IMR-90 (cell line): ENCODE measurements around the gene SERPINB8. TPM values are rescaled to one million over a fixed set of nuclear protein-coding genes. Genes with fewer than 3 reads are reported as not detected.

Experiments used
- ATAC-seq: fragments of 200-7000 bp; cut with Tn5 transposase; 2 replicates; pipeline ENCODE4 v1.9.1; 2020; ENCODE audit warnings: low read depth, mild to moderate bottlenecking, moderate library complexity
- BruUV-seq: library from RNA; stranded (reverse); fragments of 400-500 nt; replicated peaks from 2 replicates; lab custom pipeline; 2021; lab: Mats Ljungman, UMichigan
- CTCF ChIA-PET: fragments of 300-600 bp; formaldehyde crosslinking; extraction: SDS; loops from one replicate; lab custom pipeline; 2021; ENCODE audit warnings: antibody characterized with exemption; lab: Yijun Ruan, JAX
- POLR2A ChIA-PET: fragments of 300-600 bp; sonication (Branson Sonifier 250); formaldehyde crosslinking; loops from one replicate; lab custom pipeline; 2022; ENCODE audit warnings: antibody characterized with exemption; ENCODE audit not compliant: unreplicated experiment; lab: Charles Lee
- DNase-seq: peaks from one replicate; pipeline ENCODE4 v3.0.0; 2013
- H2AFZ ChIP-seq: replicated peaks from 2 replicates; pipeline ENCODE3; 2013; ENCODE audit warnings: low read length, mild to moderate bottlenecking; ENCODE audit not compliant: poor library complexity
- H2AK5ac ChIP-seq: 2 replicates; pipeline ENCODE4 v1.6.1; 2013; ENCODE audit warnings: low read depth, low read length, inconsistent platforms
- H2AK9ac ChIP-seq: replicated peaks from 2 replicates; pipeline ENCODE3; 2013; ENCODE audit warnings: mild to moderate bottlenecking, low read depth, low read length, moderate library complexity; ENCODE audit not compliant: poor library complexity
- H2BK120ac ChIP-seq: 2 replicates; pipeline ENCODE4 v1.6.1; 2013; ENCODE audit warnings: low read depth, low read length, inconsistent platforms
- H2BK15ac ChIP-seq: 3 replicates; pipeline ENCODE4 v1.6.1; 2013; ENCODE audit warnings: low read depth, low read length, inconsistent platforms
- H2BK20ac ChIP-seq: 2 replicates; pipeline ENCODE4 v1.6.1; 2013; ENCODE audit warnings: low read depth, mild to moderate bottlenecking, inconsistent platforms, low read length, moderate library complexity
- H2BK5ac ChIP-seq: 2 replicates; pipeline ENCODE4 v1.6.1; 2013; ENCODE audit warnings: mild to moderate bottlenecking, low read depth, low read length, inconsistent platforms; ENCODE audit not compliant: poor library complexity, severe bottlenecking
- H3K14ac ChIP-seq: replicated peaks from 2 replicates; pipeline ENCODE4 v1.6.1; 2013; ENCODE audit warnings: low read depth, low read length, inconsistent platforms
- H3K18ac ChIP-seq: 2 replicates; pipeline ENCODE4 v1.6.1; 2013; ENCODE audit warnings: low read depth, low read length, control low read depth
- H3K23ac ChIP-seq: 2 replicates; pipeline ENCODE4 v1.6.1; 2013; ENCODE audit warnings: low read depth, low read length, inconsistent platforms
- H3K27ac ChIP-seq: 2 replicates; pipeline ENCODE4 v1.5.1; 2013; ENCODE audit warnings: mild to moderate bottlenecking, control low read depth, low read length; ENCODE audit not compliant: insufficient read depth
- H3K27me3 ChIP-seq: 2 replicates; pipeline ENCODE4 v1.6.1; 2013; ENCODE audit warnings: low read length; ENCODE audit not compliant: control insufficient read depth, insufficient read depth
- H3K36me3 ChIP-seq: 2 replicates; pipeline ENCODE4 v1.6.1; 2013; ENCODE audit warnings: low read length, mixed read lengths; ENCODE audit not compliant: control insufficient read depth, insufficient read depth
- H3K4ac ChIP-seq: 2 replicates; pipeline ENCODE4 v1.6.1; 2013; ENCODE audit warnings: low read depth, low read length, inconsistent platforms
- H3K4me1 ChIP-seq: 2 replicates; pipeline ENCODE4 v1.6.1; 2013; ENCODE audit warnings: low read length, mixed read lengths; ENCODE audit not compliant: control insufficient read depth, insufficient read depth
- H3K4me2 ChIP-seq: 2 replicates; pipeline ENCODE4 v1.6.1; 2013; ENCODE audit warnings: low read depth, mild to moderate bottlenecking, control low read depth, low read length, moderate library complexity
- H3K4me3 ChIP-seq: 2 replicates; pipeline ENCODE4 v1.5.1; 2013; ENCODE audit warnings: low read depth, mild to moderate bottlenecking, control low read depth, low read length, moderate library complexity; ENCODE audit not compliant: insufficient read depth
- H3K56ac ChIP-seq: 2 replicates; pipeline ENCODE4 v1.6.1; 2013; ENCODE audit warnings: low read length, inconsistent platforms; ENCODE audit not compliant: insufficient read depth; ENCODE audit errors: extremely low read depth
- H3K79me1 ChIP-seq, 2 experiments: 2 replicates each; pipeline ENCODE4 v1.6.1; 2013; ENCODE audit warnings: low read length in 2 of 2, inconsistent platforms in 1 of 2, low read depth in 1 of 2
- H3K9ac ChIP-seq: 2 replicates; pipeline ENCODE4 v1.6.1; 2013; ENCODE audit warnings: low read depth, low read length, control low read depth
- H3K9me1 ChIP-seq: 2 replicates; pipeline ENCODE4 v1.6.1; 2013; ENCODE audit warnings: low read length, inconsistent platforms; ENCODE audit not compliant: insufficient read depth
- H3K9me3 ChIP-seq: 2 replicates; pipeline ENCODE4 v1.6.1; 2013; ENCODE audit warnings: low read length; ENCODE audit not compliant: control insufficient read depth, insufficient read depth
- H4K20me1 ChIP-seq: 2 replicates; pipeline ENCODE4 v1.6.1; 2013; ENCODE audit warnings: low read length, inconsistent platforms; ENCODE audit not compliant: insufficient read depth
- H4K5ac ChIP-seq: 2 replicates; pipeline ENCODE4 v1.6.1; 2013; ENCODE audit warnings: mild to moderate bottlenecking, low read depth, low read length, control low read depth
- H4K8ac ChIP-seq, 2 experiments: 2 replicates each; pipeline ENCODE4 v1.6.1; 2013; ENCODE audit warnings: low read depth in 2 of 2, low read length in 2 of 2, control low read depth in 1 of 2, inconsistent platforms in 1 of 2
- H4K91ac ChIP-seq: 2 replicates; pipeline ENCODE4 v1.6.1; 2013; ENCODE audit warnings: low read depth, low read length, inconsistent platforms; ENCODE audit not compliant: insufficient read depth
- BHLHE40 ChIP-seq: fragments of 150-350 bp; IDR thresholded peaks from 2 replicates; pipeline ENCODE4 v1.6.1; 2016; ENCODE audit warnings: mild to moderate bottlenecking, low read depth, low read length
- FOS ChIP-seq: fragments of 150-350 bp; IDR thresholded peaks from 2 replicates; pipeline ENCODE4 v1.6.1; 2016; ENCODE audit warnings: low read depth, low read length
- MAZ ChIP-seq: IDR thresholded peaks from 2 replicates; pipeline ENCODE4 v1.6.1; 2012; ENCODE audit warnings: low read depth, mild to moderate bottlenecking, low read length, improper control_type of control experiment, moderate library complexity, borderline replicate concordance
- MXI1 ChIP-seq: IDR thresholded peaks from 2 replicates; pipeline ENCODE4 v1.6.1; 2012; ENCODE audit warnings: low read depth, mild to moderate bottlenecking, low read length, moderate library complexity, borderline replicate concordance
- WGBS, 2 experiments: methylation state at CpG; one replicate each; pipeline versions ENCODE4 v1.1.5 to v1.1.7; 2013; ENCODE audit warnings: missing lambda C conversion rate in 2 of 2; ENCODE audit not compliant: insufficient read length in 1 of 2; ENCODE audit errors: extremely low coverage in 2 of 2; 5-methylcytosine and 5-hydroxymethylcytosine counted together
- dilution Hi-C: fragments of 300-500 bp; cut with HindIII; formaldehyde crosslinking; loops from one replicate; pipeline ENCODE4 v1.14.3; 2018; ENCODE audit warnings: low sequenced_read_pairs; ENCODE audit not compliant: unreplicated experiment
- in situ Hi-C: fragments of 300-500 bp; cut with MboI; formaldehyde crosslinking; loops from 3 replicates; pipeline ENCODE4 v1.14.3; 2019; ENCODE audit warnings: low sequenced_read_pairs, inconsistent platforms, mixed read lengths
- intact Hi-C: fragments of 100-400 bp; cut with micrococcal nuclease; formaldehyde crosslinking; loops from 2 replicates; pipeline ENCODE4 v1.10.0; 2022
- polyA plus RNA-seq, 3 experiments: library from polyadenylated mRNA; depleted of rRNA; stranded (reverse); fragments of >200 nt; gene quantifications; 2 replicates each; pipeline ENCODE4 v1.2.3, GENCODE V29; 2012; ENCODE audit warnings: low replicate concordance in 1 of 3
- total RNA-seq: library from RNA; depleted of rRNA; stranded (reverse); fragments of >200 nt; gene quantifications from 2 replicates; pipeline ENCODE4 v1.2.3, GENCODE V29; 2012
- TF ChIP-seq, protein P1 (sequence below): conservative IDR thresholded peaks from 2 replicates; pipeline ENCODE4 v1.5.1; 2012; ENCODE audit warnings: mild to moderate bottlenecking, low read depth, low read length, improper control_type of control experiment

Gene SERPINB8
- total and polyA plus RNA-seq, 2 of the 4 experiments (the other 2 are of a cell fraction), result 14.3 to 16.7 TPM

DNA sequence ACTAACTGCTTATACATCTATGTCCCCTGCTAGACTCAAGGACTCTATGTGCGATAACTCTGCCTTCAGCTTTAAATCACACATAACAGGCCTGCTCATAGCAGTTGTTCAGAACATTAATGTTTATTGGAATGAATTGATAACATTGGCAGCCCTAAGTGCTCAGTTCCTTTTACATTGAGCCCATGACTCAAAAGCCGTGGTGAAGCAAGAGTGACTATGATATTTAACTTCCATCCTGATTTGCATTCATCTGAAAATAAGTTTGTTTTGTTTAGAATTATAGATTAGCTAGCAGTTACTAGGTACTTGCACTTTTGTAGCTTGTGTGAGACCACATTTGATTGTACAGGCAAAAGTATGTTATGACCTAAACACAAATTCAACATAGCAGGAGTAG is 47.8 kb upstream of the SERPINB8 start:
- BruUV-seq, result no TSS peak
- Histone ChIP-seq H2AK9ac (no peak overlapping the region), H3K79me1 (no peaks in the 10 kb centered on the region), H3K23ac (no peak overlapping the region), H3K4me1 (no peaks in the 10 kb centered on the region), H3K36me3 (no peaks in the 10 kb centered on the region), H3K9me1 (no peaks in the 10 kb centered on the region), H3K27ac (no peak overlapping the region), H4K5ac (no peak overlapping the region), H2AFZ (no peak overlapping the region), H3K27me3 (peaks cover 5% of the 10 kb centered on the region; the same call in 1 of the 2 replicates), H2BK120ac (no peak overlapping the region), H2BK5ac (no peak overlapping the region), H4K20me1 (no peaks in the 10 kb centered on the region), H3K18ac (no peak overlapping the region), H3K9me3 (no peaks in the 10 kb centered on the region), H2AK5ac (no peak overlapping the region), H3K4me3 (no peak overlapping the region), H3K56ac (no peak overlapping the region), H2BK15ac (no peak overlapping the region), H2BK20ac (no peak overlapping the region), H4K91ac (no peak overlapping the region), H4K8ac (no peak overlapping the region), H3K4me2 (no peak overlapping the region), H3K14ac (no peak overlapping the region), H3K9ac (no peak overlapping the region), H3K4ac (no peak overlapping the region)
- ATAC-seq, result no peak
- dilution Hi-C loops (no loop called here), in situ Hi-C loops (no loop called here), intact Hi-C loops (no loop called here)
- DNase-seq, result no peak
- TF ChIP-seq, protein P1, sequence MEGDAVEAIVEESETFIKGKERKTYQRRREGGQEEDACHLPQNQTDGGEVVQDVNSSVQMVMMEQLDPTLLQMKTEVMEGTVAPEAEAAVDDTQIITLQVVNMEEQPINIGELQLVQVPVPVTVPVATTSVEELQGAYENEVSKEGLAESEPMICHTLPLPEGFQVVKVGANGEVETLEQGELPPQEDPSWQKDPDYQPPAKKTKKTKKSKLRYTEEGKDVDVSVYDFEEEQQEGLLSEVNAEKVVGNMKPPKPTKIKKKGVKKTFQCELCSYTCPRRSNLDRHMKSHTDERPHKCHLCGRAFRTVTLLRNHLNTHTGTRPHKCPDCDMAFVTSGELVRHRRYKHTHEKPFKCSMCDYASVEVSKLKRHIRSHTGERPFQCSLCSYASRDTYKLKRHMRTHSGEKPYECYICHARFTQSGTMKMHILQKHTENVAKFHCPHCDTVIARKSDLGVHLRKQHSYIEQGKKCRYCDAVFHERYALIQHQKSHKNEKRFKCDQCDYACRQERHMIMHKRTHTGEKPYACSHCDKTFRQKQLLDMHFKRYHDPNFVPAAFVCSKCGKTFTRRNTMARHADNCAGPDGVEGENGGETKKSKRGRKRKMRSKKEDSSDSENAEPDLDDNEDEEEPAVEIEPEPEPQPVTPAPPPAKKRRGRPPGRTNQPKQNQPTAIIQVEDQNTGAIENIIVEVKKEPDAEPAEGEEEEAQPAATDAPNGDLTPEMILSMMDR, result no peak
- TF ChIP-seq BHLHE40 (no peak), FOS (no peak), MXI1 (no peak), MAZ (no peak)
- ChIA-PET CTCF (interaction anchor here (0.8 to 1.0 kb wide), 2 partner anchors 14 to 54 kb away, joined by 3 to 5 read pairs; no protein-coding TSS in a partner anchor), POLR2A (no interaction called here)
- WGBS, 2 experiments, result no CpG with 5 or more reads among the region's 2 CpGs
